BE2C (cell line): ENCODE results near the gene UBQLN3.

Experiments used
- DNase-seq: peaks from one replicate; pipeline ENCODE4 v3.0.0-alpha.2; 2020
- H3K27me3 ChIP-seq: fragments of 250-450 bp; sonication (Bioruptor Pico); 2 replicates; pipeline ENCODE4 v1.5.1; 2020; ENCODE audit warnings: mild to moderate bottlenecking
- H3K36me3 ChIP-seq: fragments of 250-450 bp; sonication (Bioruptor Pico); 2 replicates; pipeline ENCODE4 v1.5.1; 2020; ENCODE audit warnings: mild to moderate bottlenecking
- H3K4me1 ChIP-seq: fragments of 250-450 bp; sonication (Bioruptor Pico); 2 replicates; pipeline ENCODE4 v1.5.1; 2020
- H3K4me3 ChIP-seq: 2 replicates; pipeline ENCODE4 v1.5.1; 2011; ENCODE audit warnings: low read depth, low read length
- H3K9me3 ChIP-seq: fragments of 250-450 bp; sonication (Bioruptor Pico); 2 replicates; pipeline ENCODE4 v1.5.1; 2020
- TF ChIP-seq, protein P1 (sequence below): IDR thresholded peaks from 2 replicates; pipeline ENCODE4 v1.5.1; 2012; ENCODE audit warnings: mild to moderate bottlenecking, low read depth, low read length

The UBQLN3 gene

GRCh38 chr11:5500393-5500801 lies 9.4 kb downstream of the UBQLN3 start:
- TF ChIP-seq, protein P1, sequence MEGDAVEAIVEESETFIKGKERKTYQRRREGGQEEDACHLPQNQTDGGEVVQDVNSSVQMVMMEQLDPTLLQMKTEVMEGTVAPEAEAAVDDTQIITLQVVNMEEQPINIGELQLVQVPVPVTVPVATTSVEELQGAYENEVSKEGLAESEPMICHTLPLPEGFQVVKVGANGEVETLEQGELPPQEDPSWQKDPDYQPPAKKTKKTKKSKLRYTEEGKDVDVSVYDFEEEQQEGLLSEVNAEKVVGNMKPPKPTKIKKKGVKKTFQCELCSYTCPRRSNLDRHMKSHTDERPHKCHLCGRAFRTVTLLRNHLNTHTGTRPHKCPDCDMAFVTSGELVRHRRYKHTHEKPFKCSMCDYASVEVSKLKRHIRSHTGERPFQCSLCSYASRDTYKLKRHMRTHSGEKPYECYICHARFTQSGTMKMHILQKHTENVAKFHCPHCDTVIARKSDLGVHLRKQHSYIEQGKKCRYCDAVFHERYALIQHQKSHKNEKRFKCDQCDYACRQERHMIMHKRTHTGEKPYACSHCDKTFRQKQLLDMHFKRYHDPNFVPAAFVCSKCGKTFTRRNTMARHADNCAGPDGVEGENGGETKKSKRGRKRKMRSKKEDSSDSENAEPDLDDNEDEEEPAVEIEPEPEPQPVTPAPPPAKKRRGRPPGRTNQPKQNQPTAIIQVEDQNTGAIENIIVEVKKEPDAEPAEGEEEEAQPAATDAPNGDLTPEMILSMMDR: no peak
- no peaks in the 10 kb centered on the region for H3K4me1 ChIP-seq
- H3K4me3 ChIP-seq: no peak overlapping the region
- no peak for DNase-seq
- no peaks in the 10 kb centered on the region for H3K9me3 ChIP-seq
- H3K27me3 ChIP-seq: no peaks in the 10 kb centered on the region
- H3K36me3 ChIP-seq: no peaks in the 10 kb centered on the region

- no peaks in the 10 kb centered on the region for H3K4me1 ChIP-seq
- DNase-seq: no peak
- no peaks in the 10 kb centered on the region for H3K9me3 ChIP-seq
- no peaks in the 10 kb centered on the region for H3K36me3 ChIP-seq
- TF ChIP-seq, protein P1: no peak
- no peaks in the 10 kb centered on the region for H3K27me3 ChIP-seq
- no peak overlapping the region for H3K4me3 ChIP-seq
Measured at GRCh38 chr11:5499671-5500070, 10.1 kb downstream of the UBQLN3 start.

GRCh38 chr11:5489576-5490357 lies 20.0 kb downstream of the UBQLN3 start:
- no peak for DNase-seq
- no peaks in the 10 kb centered on the region for H3K27me3 ChIP-seq
- H3K4me3 ChIP-seq: no peak overlapping the region
- no peaks in the 10 kb centered on the region for H3K9me3 ChIP-seq
- TF ChIP-seq, protein P1: no peak
- H3K4me1 ChIP-seq: no peaks in the 10 kb centered on the region
- H3K36me3 ChIP-seq: no peaks in the 10 kb centered on the region

GRCh38 chr11:5488798-5489399 lies 20.9 kb downstream of the UBQLN3 start:
- TF ChIP-seq, protein P1: no peak
- no peaks in the 10 kb centered on the region for H3K36me3 ChIP-seq
- H3K4me1 ChIP-seq: no peaks in the 10 kb centered on the region
- H3K27me3 ChIP-seq: no peaks in the 10 kb centered on the region
- DNase-seq: no peak
- H3K4me3 ChIP-seq: no peak overlapping the region
- H3K9me3 ChIP-seq: no peaks in the 10 kb centered on the region

DNA sequence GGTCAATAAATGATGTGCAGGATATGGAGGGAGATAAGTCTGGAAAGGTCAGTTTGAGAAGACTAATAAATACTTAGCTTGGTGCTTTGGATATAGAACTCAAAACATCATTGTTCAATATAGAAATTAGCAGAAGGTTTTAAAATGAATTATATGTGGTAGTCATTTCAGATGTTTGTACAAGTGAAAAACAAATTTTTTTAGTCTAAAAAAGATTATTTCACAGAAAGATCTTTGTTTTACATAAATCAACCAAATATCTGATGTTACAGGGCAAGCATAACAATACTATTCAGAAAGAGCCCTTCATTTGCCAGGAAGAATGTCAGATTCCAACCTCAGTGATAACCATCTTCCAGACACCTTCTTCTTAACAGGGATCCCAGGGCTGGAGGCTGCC lies 21.4 kb downstream of the UBQLN3 start, which contains the start of gene OR52D1:
Gene OR52D1 (plus strand): TSS at position 301 of the 400 bp plus-strand sequence. CDS start 22 bp downstream, at position 323.
- Histone ChIP-seq H3K9me3 (no peaks in the 10 kb centered on the region), H3K36me3 (no peaks in the 10 kb centered on the region), H3K27me3 (no peaks in the 10 kb centered on the region), H3K4me1 (no peaks in the 10 kb centered on the region), H3K4me3 (no peak within 1 kb of the TSS)
- no peak for DNase-seq
- TF ChIP-seq, protein P1: no peak

GRCh38 chr11:5486421-5486820 lies 23.3 kb downstream of the UBQLN3 start:
- TF ChIP-seq, protein P1: no peak
- Histone ChIP-seq H3K36me3 (no peaks in the 10 kb centered on the region), H3K9me3 (no peaks in the 10 kb centered on the region), H3K27me3 (no peaks in the 10 kb centered on the region), H3K4me3 (no peak overlapping the region), H3K4me1 (no peaks in the 10 kb centered on the region)
- DNase-seq: no peak
